Endothelial cell of umbilical vein (primary cell): Measurements from ENCODE around the gene CLIP3. TPM values are rescaled to one million over a fixed set of nuclear protein-coding genes. Genes with fewer than 3 reads are reported as not detected.
"Not testable (repeated sequence)": the region's sequence is repeated elsewhere in the genome, so short reads cannot be mapped to it uniquely, and the experiment has no call there.

Source experiments
- BruUV-seq: library from RNA; stranded (reverse); fragments of 400-500 nt; replicated peaks from 2 replicates; lab custom pipeline; 2021; lab: Mats Ljungman, UMichigan
- CTCF ChIA-PET: fragments of 300-600, 350-600 bp; sonication (Branson Sonifier 250); formaldehyde crosslinking; loops from one replicate; lab custom pipeline; 2021; ENCODE audit warnings: antibody characterized with exemption, inconsistent platforms; lab: Charles Lee
- POLR2A ChIA-PET: fragments of 300-600, 350-600 bp; sonication (Branson Sonifier 250); formaldehyde crosslinking; loops from one replicate; lab custom pipeline; 2021; ENCODE audit warnings: antibody characterized with exemption, inconsistent platforms; lab: Charles Lee
- DNase-seq: peaks from one replicate; pipeline ENCODE4 v3.0.0-alpha.2; 2011; ENCODE audit warnings: low read depth, low spot score
- FAIRE-seq: peaks from 2 replicates; lab custom pipeline; 2011; peaks lifted over from hg19 to GRCh38; lab: Jason Lieb, UNC
- H2AFZ ChIP-seq: 2 replicates; pipeline ENCODE4 v1.6.0; 2012; ENCODE audit warnings: low read depth, low read length, control low read depth, inconsistent platforms
- H3K27ac ChIP-seq: 2 replicates; pipeline ENCODE4 v1.5.1; 2011; ENCODE audit warnings: low read depth, mild to moderate bottlenecking, control low read depth, low read length, moderate library complexity; ENCODE audit not compliant: insufficient read depth
- H3K27me3 ChIP-seq, 2 experiments: 2 replicates each; pipeline versions ENCODE4 v1.6.0 to v1.6.1; 2011; ENCODE audit warnings: low read length in 2 of 2, mixed read lengths in 1 of 2; ENCODE audit not compliant: control insufficient read depth in 2 of 2, insufficient read depth in 2 of 2
- H3K36me3 ChIP-seq, 2 experiments: 2 replicates in 1 of 2; 3 replicates in 1 of 2; pipeline ENCODE4 v1.5.1; 2011; ENCODE audit warnings: low read length in 2 of 2, mild to moderate bottlenecking in 1 of 2, moderate library complexity in 1 of 2; ENCODE audit not compliant: control insufficient read depth in 2 of 2, insufficient read depth in 2 of 2; ENCODE audit errors: extremely low read depth in 1 of 2
- H3K4me1 ChIP-seq: 3 replicates; pipeline ENCODE4 v1.5.1; 2011; ENCODE audit warnings: mild to moderate bottlenecking, low read length; ENCODE audit not compliant: control insufficient read depth, insufficient read depth; ENCODE audit errors: extremely low read depth
- H3K4me2 ChIP-seq: 2 replicates; pipeline ENCODE4 v1.6.1; 2011; ENCODE audit warnings: low read length, control low read depth, mixed read lengths; ENCODE audit not compliant: insufficient read depth
- H3K4me3 ChIP-seq, 3 experiments: fragments of 200-600 bp in 1 of 3; sonication (generic), shearing (Covaris generic) in 1 of 3; replicated peaks in 1 of 3; 2 replicates each; pipeline ENCODE4 v1.5.1; 2011 to 2016; ENCODE audit warnings: control low read depth in 3 of 3, low read length in 3 of 3, mild to moderate bottlenecking in 2 of 3, inconsistent platforms in 1 of 3, low read depth in 1 of 3, moderate library complexity in 1 of 3; ENCODE audit not compliant: insufficient read depth in 1 of 3
- H3K79me2 ChIP-seq: 2 replicates; pipeline ENCODE4 v1.6.0; 2012; ENCODE audit warnings: low read length, inconsistent platforms; ENCODE audit not compliant: control insufficient read depth, insufficient read depth
- H3K9ac ChIP-seq: replicated peaks from 2 replicates; pipeline ENCODE3; 2011; ENCODE audit warnings: low read length, control low read depth; ENCODE audit not compliant: insufficient read depth; ENCODE audit errors: extremely low read depth
- H3K9me1 ChIP-seq: replicated peaks from 3 replicates; pipeline ENCODE4 v1.6.0; 2011; ENCODE audit warnings: mild to moderate bottlenecking, low read length; ENCODE audit not compliant: control insufficient read depth, insufficient read depth; ENCODE audit errors: extremely low read depth
- H3K9me3 ChIP-seq: replicated peaks from 2 replicates; pipeline ENCODE4 v1.5.1; 2012; ENCODE audit warnings: low read length, inconsistent platforms; ENCODE audit not compliant: control insufficient read depth, insufficient read depth
- H4K20me1 ChIP-seq: replicated peaks from 2 replicates; pipeline ENCODE3; 2011; ENCODE audit warnings: mild to moderate bottlenecking, low read length; ENCODE audit not compliant: control insufficient read depth, insufficient read depth; ENCODE audit errors: extremely low read depth
- EZH2 ChIP-seq: IDR thresholded peaks from 2 replicates; pipeline ENCODE4 v1.6.1; 2012; ENCODE audit warnings: borderline replicate concordance, low read depth, mild to moderate bottlenecking, moderate library complexity, low read length, inconsistent platforms; ENCODE audit not compliant: severe bottlenecking
- FOS ChIP-seq: IDR thresholded peaks from 2 replicates; pipeline ENCODE4 v1.6.1; 2011; ENCODE audit warnings: mild to moderate bottlenecking, low read length, moderate library complexity, borderline replicate concordance; ENCODE audit not compliant: insufficient read depth
- GATA2 ChIP-seq: IDR thresholded peaks from 2 replicates; pipeline ENCODE4 v1.7.0; 2011; ENCODE audit warnings: low read depth, mild to moderate bottlenecking, moderate library complexity, mixed read lengths, low read length; ENCODE audit not compliant: insufficient read length, insufficient read depth
- JUN ChIP-seq: IDR thresholded peaks from 2 replicates; pipeline ENCODE4 v1.6.1; 2011; ENCODE audit warnings: borderline replicate concordance, low read depth; ENCODE audit not compliant: insufficient read length, insufficient read depth
- MAX ChIP-seq: IDR thresholded peaks from 2 replicates; pipeline ENCODE4 v1.6.1; 2011; ENCODE audit not compliant: insufficient read depth, insufficient read length
- MYC ChIP-seq: IDR thresholded peaks from one replicate; pipeline ENCODE4 v1.6.1; 2011; ENCODE audit warnings: mild to moderate bottlenecking, low read depth, low read length
- POLR2A ChIP-seq: IDR thresholded peaks from 2 replicates; pipeline ENCODE4 v1.6.1; 2012; ENCODE audit warnings: low read depth, mild to moderate bottlenecking, control low read depth, low read length
- POLR2AphosphoS5 ChIP-seq: IDR thresholded peaks from 2 replicates; pipeline ENCODE4 v1.6.1; 2012; ENCODE audit warnings: low read depth, mild to moderate bottlenecking, control low read depth, low read length, moderate library complexity; ENCODE audit not compliant: insufficient read depth
- dilution Hi-C: fragments of 300-500 bp; cut with MboI; formaldehyde crosslinking; loops from one replicate; pipeline ENCODE4 v1.15.0; 2019; ENCODE audit warnings: low sequenced_read_pairs; ENCODE audit not compliant: extremely low pct_ligation_motif_present
- intact Hi-C: fragments of 100-400 bp; cut with micrococcal nuclease; formaldehyde crosslinking; loops from one replicate; pipeline ENCODE4 v1.10.0; 2022
- polyA plus RNA-seq, 4 experiments: library from polyadenylated mRNA; depleted of rRNA in 3 of 4; stranded (reverse) in 3 of 4; unstranded in 1 of 4; fragments of >200 nt; gene quantifications; 2 replicates each; pipeline versions ENCODE4 v1.2.1 to v1.2.3, GENCODE V29; 2011 to 2012; ENCODE audit warnings: missing spikeins in 1 of 4
- total RNA-seq: library from RNA; stranded (reverse); gene quantifications from 2 replicates; pipeline ENCODE4 v1.2.3, GENCODE V29; 2021
- TF ChIP-seq, protein P1 (sequence below), 2 donors: IDR thresholded peaks; 1 replicate in 1 of 2; 2 replicates in 1 of 2; pipeline ENCODE4 v1.5.1; 2011; ENCODE audit warnings: low read length in 2 of 2, mild to moderate bottlenecking in 2 of 2, moderate library complexity in 2 of 2, control low read depth in 1 of 2, inconsistent platforms in 1 of 2, low read depth in 1 of 2; ENCODE audit not compliant: insufficient read depth in 1 of 2; ENCODE audit errors: extremely low read depth in 1 of 2

The CLIP3 gene
- total and polyA plus RNA-seq, 2 donors (not counting 3 experiments of a cell fraction or from before 2014, with no cell fraction given): 7.0 to 24.4 TPM

GRCh38 chr19:35983177-35983576 lies 49.5 kb downstream of the CLIP3 start:
- Histone ChIP-seq H3K4me1 (no peaks in the 10 kb centered on the region), H3K9me1 (no peaks in the 10 kb centered on the region), H3K27me3 (peaks cover 5 to 9% of the 10 kb centered on the region in 2 experiments), H3K9ac (no peak overlapping the region), H3K79me2 (no peaks in the 10 kb centered on the region), H4K20me1 (no peaks in the 10 kb centered on the region), H3K4me2 (no peak overlapping the region), H3K36me3 (no peaks in the 10 kb centered on the region), H2AFZ (no peak overlapping the region), H3K27ac (no peak overlapping the region), H3K9me3 (no peaks in the 10 kb centered on the region), H3K4me3 (no peak overlapping the region)
- intact Hi-C loops: no loop called here
- no TSS peak for BruUV-seq
- FAIRE-seq: no peak
- dilution Hi-C loops: no loop called here
- POLR2A ChIA-PET: no interaction called here
- CTCF ChIA-PET: no interaction called here
- DNase-seq: no peak
- TF ChIP-seq EZH2: no peak
- TF ChIP-seq POLR2AphosphoS5: no peak
- no peak for TF ChIP-seq GATA2
- no peak for TF ChIP-seq MAX
- TF ChIP-seq MYC: no peak
- no peak for TF ChIP-seq POLR2A
- TF ChIP-seq, protein P1, sequence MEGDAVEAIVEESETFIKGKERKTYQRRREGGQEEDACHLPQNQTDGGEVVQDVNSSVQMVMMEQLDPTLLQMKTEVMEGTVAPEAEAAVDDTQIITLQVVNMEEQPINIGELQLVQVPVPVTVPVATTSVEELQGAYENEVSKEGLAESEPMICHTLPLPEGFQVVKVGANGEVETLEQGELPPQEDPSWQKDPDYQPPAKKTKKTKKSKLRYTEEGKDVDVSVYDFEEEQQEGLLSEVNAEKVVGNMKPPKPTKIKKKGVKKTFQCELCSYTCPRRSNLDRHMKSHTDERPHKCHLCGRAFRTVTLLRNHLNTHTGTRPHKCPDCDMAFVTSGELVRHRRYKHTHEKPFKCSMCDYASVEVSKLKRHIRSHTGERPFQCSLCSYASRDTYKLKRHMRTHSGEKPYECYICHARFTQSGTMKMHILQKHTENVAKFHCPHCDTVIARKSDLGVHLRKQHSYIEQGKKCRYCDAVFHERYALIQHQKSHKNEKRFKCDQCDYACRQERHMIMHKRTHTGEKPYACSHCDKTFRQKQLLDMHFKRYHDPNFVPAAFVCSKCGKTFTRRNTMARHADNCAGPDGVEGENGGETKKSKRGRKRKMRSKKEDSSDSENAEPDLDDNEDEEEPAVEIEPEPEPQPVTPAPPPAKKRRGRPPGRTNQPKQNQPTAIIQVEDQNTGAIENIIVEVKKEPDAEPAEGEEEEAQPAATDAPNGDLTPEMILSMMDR (IDR thresholded peaks at IDR 0.05; ENCODE audit: extremely low read depth in 1 of 2, insufficient read depth in 1 of 2, low read depth in 1 of 2, low read length in 2 of 2): no peak
- TF ChIP-seq JUN: no peak
- TF ChIP-seq FOS: no peak

DNA sequence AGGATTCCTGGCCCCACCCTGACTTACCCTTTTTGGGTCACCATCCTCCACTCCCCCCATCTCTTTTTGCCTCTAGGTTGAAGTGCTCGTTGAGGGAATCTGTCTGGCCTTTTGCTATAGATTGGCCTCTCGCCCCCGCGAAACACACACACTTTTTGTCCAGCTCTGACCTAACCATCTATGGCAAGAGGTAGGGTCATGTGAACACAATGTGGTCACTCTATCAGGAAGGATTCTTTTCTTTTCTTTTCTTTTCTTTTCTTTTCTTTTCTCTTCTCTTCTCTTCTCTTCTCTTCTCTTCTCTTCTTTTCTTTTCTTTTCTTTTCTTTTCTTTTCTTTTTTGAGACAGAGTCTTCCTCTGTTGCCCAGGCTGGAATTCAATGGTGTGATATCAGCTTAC lies 51.7 kb downstream of the CLIP3 start:
- FAIRE-seq, H3K4me2 ChIP-seq, dilution Hi-C loops, H3K36me3 ChIP-seq, H2AFZ ChIP-seq, CTCF ChIA-PET, H3K4me3 ChIP-seq, H3K9ac ChIP-seq, H3K9me1 ChIP-seq, intact Hi-C loops, DNase-seq, H3K79me2 ChIP-seq, H4K20me1 ChIP-seq, POLR2A ChIA-PET, H3K4me1 ChIP-seq, H3K27ac ChIP-seq, H3K9me3 ChIP-seq, H3K27me3 ChIP-seq, BruUV-seq: not testable (repeated sequence)
